AG04449 (cell line): ENCODE data around the gene COQ10A.

Experiments used
- CTCF ChIA-PET: fragments of 350-600 bp; formaldehyde crosslinking; extraction: SDS; loops from one replicate; lab custom pipeline; 2021; ENCODE audit warnings: antibody characterized with exemption; lab: Yijun Ruan, JAX
- POLR2A ChIA-PET: fragments of 400-600, 350-600 bp; formaldehyde crosslinking; extraction: SDS; loops from one replicate; lab custom pipeline; 2020; ENCODE audit warnings: antibody characterized with exemption, inconsistent platforms; lab: Yijun Ruan, JAX
- DNase-seq: peaks from one replicate; pipeline ENCODE4 v3.0.0-alpha.2; 2010; ENCODE audit warnings: low read depth, low spot score
- H3K4me3 ChIP-seq: 2 replicates; pipeline ENCODE4 v1.5.1; 2011; ENCODE audit warnings: low read depth, mild to moderate bottlenecking, control low read depth, low read length
- TF ChIP-seq, protein P1 (sequence below): IDR thresholded peaks from one replicate; pipeline ENCODE4 v1.5.1; 2011; ENCODE audit warnings: mild to moderate bottlenecking, moderate library complexity, low read length, control low read depth, inconsistent platforms; ENCODE audit not compliant: insufficient read depth; ENCODE audit errors: missing control alignments

COQ10A gene

DNA sequence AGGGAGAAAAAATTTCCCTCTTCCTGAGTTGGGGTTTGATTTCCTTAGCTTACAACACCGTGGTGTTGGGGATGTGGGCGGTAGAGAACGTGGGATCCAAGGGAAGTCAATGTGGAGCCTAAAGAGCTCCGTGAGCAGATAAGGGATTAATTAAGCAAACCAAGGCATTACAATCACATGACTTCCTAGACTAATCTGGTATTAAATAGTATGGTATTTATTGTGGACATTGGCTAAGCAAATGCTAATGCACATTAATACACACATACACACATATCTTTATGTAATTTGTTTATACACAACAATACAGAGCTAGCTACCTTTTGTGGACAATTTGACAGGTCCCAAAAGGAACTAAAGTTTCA, 44.2 kb upstream of the COQ10A start:
- no peak for DNase-seq
- ChIA-PET POLR2A (interaction anchor here (0.9 to 3.2 kb wide), 14 partner anchors 14 to 104 kb away, joined by 3 to 49 read pairs (median 8); partner anchors contain the start of genes ANKRD52, ESYT1, SMARCC2 and ZC3H10), CTCF (interaction anchor here (0.6 to 4.4 kb wide), 27 partner anchors 8 to 840 kb away, joined by 3 to 145 read pairs (median 10); partner anchors contain the start of genes ANKRD52, COQ10A, ESYT1 and SMARCC2)
- TF ChIP-seq, protein P1, sequence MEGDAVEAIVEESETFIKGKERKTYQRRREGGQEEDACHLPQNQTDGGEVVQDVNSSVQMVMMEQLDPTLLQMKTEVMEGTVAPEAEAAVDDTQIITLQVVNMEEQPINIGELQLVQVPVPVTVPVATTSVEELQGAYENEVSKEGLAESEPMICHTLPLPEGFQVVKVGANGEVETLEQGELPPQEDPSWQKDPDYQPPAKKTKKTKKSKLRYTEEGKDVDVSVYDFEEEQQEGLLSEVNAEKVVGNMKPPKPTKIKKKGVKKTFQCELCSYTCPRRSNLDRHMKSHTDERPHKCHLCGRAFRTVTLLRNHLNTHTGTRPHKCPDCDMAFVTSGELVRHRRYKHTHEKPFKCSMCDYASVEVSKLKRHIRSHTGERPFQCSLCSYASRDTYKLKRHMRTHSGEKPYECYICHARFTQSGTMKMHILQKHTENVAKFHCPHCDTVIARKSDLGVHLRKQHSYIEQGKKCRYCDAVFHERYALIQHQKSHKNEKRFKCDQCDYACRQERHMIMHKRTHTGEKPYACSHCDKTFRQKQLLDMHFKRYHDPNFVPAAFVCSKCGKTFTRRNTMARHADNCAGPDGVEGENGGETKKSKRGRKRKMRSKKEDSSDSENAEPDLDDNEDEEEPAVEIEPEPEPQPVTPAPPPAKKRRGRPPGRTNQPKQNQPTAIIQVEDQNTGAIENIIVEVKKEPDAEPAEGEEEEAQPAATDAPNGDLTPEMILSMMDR, result no peak
- H3K4me3 ChIP-seq, result peak overlapping the region; percentile 85

DNA sequence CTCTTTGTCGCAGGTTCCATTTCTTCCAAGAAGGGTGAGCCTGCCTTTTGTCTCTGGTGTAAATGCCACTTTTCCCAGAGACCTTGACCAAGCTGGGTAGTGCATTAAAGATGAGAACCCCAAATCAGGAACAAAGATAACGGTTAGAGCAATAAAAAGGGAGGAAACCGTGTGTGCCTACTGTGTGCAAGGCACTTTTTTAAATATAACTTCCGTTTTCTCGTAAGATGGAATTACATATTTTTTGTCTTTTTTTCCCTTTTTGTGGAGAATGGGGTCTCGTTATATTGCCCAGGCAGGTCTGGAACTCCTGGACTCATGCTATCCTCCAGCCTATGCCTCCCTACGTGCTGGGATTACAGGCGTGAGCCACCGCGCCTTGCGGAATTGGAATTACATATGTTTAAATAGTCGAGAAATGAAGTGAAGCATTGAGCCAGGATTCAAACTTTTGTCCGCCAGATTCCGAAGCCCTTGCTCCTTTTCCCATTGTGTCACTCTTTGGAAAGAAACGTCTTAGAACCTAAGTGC, 43.1 kb upstream of the COQ10A start:
- DNase-seq, result no peak
- POLR2A ChIA-PET, result no interaction called here
- TF ChIP-seq, protein P1, result no peak
- peak overlapping the region; percentile 25 for H3K4me3 ChIP-seq
- CTCF ChIA-PET, result interaction anchor here (0.9 to 4.4 kb wide), 13 partner anchors 10 to 104 kb away, joined by 4 to 145 read pairs (median 24); partner anchors contain the start of genes COQ10A, SMARCC2 and ZC3H10

DNA sequence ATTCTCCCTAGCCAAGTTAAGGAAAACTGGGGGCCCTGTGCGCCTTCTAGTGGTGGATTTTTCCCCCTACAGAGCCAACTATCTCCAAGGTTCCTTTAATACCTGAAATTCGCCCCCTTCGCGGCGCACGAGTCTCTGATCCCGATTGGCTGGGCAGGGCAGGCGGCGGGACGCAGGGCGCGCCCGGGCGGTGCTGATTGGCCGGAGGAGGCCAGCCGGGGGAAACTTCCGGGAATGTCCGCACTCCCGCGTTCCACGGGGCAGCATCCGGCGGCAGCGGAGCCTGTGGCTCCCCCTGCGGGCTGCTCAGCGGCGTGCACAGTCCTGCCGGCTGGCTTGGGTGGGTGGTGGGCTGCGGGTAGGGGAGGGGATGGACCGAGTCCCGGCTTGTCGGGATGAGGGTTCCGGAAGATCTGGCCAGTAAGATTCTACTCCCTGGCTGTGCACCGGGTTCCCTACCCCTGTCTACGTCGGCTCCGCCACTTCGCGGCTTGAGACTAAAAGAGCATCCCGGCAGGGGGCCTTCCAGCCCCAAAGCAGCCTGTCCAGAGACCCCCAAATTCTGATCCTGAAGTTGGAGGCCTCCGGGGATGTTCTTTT, 42.5 kb upstream of the COQ10A start, which contains the start of gene NABP2:
Gene NABP2 (plus strand): TSS at position 241 of the 600 bp plus-strand sequence. CDS start 515 bp downstream, outside the sequence.
- TF ChIP-seq, protein P1, result peak; percentile 96
- DNase-seq, result peak; percentile 75
- peak within 1 kb of the TSS; percentile 78 for H3K4me3 ChIP-seq
- POLR2A ChIA-PET, result no interaction called here
- CTCF ChIA-PET, result interaction anchor here (0.9 to 5.6 kb wide), 8 partner anchors 13 to 77 kb away, joined by 3 to 145 read pairs (median 24); partner anchors contain the start of genes ANKRD52 and SMARCC2

DNA sequence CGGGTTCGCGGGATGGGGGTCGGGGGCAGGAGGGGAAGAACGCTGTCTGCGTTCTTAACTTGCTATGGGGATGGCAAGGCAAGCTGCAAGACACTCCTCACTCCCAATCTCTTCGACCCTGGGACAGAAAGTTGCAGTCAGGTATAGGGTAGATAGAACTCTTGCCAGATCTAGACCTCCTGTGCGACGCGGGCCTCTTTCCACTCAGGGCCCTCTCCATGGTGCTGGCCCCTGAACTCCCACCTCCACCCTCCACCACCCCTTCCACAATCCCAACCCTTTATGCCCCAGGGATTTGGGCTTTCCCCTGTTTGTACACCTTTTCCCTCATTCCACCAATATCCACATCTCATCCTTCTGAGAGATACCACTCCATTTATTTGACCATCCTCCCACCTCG, 41.8 kb upstream of the COQ10A start:
- POLR2A ChIA-PET, result no interaction called here
- H3K4me3 ChIP-seq, result peak overlapping the region; percentile 78
- CTCF ChIA-PET, result interaction anchor here (0.7 to 5.6 kb wide), 8 partner anchors 9 to 34 kb away, joined by 3 to 58 read pairs (median 5); partner anchors contain the start of genes ANKRD52 and SMARCC2
- no peak for DNase-seq
- TF ChIP-seq, protein P1, result no peak

DNA sequence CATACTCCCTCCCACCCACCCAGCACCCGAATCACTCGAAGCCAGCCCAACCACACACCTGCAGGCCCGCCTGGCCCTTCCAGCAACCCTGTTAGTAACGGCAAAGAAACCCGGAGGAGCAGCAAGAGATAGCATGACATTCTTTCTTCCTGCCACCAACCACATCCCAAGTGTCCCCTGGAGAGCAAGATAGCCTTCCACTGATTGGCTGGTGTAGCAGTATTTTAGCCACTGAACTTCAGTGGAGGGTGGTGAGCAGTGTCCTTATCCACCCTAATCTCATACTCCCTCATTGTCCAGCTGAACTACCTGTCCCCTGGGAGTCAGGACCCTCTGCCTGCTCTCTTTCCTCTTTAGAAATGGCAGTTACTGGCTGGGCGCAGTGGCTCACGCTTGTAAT, 37.7 kb upstream of the COQ10A start:
- ChIA-PET POLR2A (no interaction called here), CTCF (interaction anchor here (0.9 to 5.6 kb wide), 3 partner anchors 29 to 110 kb away, joined by 3 to 36 read pairs (median 3); partner anchors contain the start of gene ANKRD52)
- TF ChIP-seq, protein P1, result no peak
- H3K4me3 ChIP-seq, result no peak overlapping the region
- no peak for DNase-seq

DNA sequence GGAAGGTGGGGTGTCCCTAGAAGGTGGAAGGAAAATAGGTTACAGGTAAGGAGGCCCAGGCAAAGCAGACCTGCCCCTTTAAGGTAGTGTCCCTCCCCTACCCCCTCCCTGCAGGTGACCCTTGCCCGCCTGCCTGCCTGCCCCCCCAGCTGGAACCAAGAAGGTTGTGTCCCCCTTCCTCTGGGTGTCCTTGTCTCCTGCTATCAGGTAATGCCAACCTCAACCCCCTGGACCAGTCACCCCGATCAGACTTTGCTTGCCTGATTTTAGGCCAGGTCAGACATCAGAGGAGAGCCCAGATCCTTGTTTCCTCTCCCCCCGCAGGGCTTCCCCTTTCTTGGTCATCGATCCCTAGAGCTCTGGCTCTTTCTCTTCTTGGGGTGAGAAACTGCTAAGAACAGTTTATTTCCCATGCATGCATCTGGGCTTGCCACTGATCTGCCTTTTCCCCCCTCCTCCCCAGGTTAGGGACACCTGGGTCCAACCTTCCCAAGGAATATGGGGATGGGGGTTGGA, 36.8 kb upstream of the COQ10A start, which contains the start of gene SLC39A5:
Gene SLC39A5 (plus strand): TSS at position 136 of the 516 bp plus-strand sequence. CDS start 1,224 bp downstream, outside the sequence.
- POLR2A ChIA-PET, result no interaction called here
- H3K4me3 ChIP-seq, result no peak within 1 kb of the TSS
- no peak for DNase-seq
- TF ChIP-seq, protein P1, result no peak
- CTCF ChIA-PET, result interaction anchor here (1.1 to 5.6 kb wide), 3 partner anchors 8 to 40 kb away, joined by 10 to 36 read pairs (median 23); partner anchors contain the start of genes ANKRD52, RNF41 and SMARCC2
